H1 (cell line): ENCODE measurements around the gene HDHD5. TPM values are rescaled to one million over a fixed set of nuclear protein-coding genes. Genes with fewer than 3 reads are reported as not detected.

Experiments
- CTCF ChIA-PET: fragments of 300-600 bp; sonication (Branson Sonifier 250); formaldehyde crosslinking; loops from one replicate; lab custom pipeline; 2021; ENCODE audit not compliant: partially characterized antibody; lab: Charles Lee
- POLR2A ChIA-PET: fragments of 300-600 bp; sonication (Branson Sonifier 250); formaldehyde crosslinking; loops from one replicate; lab custom pipeline; 2021; ENCODE audit warnings: inconsistent platforms; ENCODE audit not compliant: partially characterized antibody; lab: Charles Lee
- DNase-seq, 2 experiments: peaks; one replicate each; pipeline versions ENCODE4 v3.0.0 to v3.0.0-alpha.2; 2010 to 2022; ENCODE audit warnings: low spot score in 2 of 2, low read depth in 1 of 2, mixed read lengths in 1 of 2
- FAIRE-seq: peaks from 2 replicates; lab custom pipeline; 2011; peaks lifted over from hg19 to GRCh38; lab: Jason Lieb, UNC
- H2AFZ ChIP-seq: 2 replicates; pipeline ENCODE4 v1.8.1; 2012; ENCODE audit warnings: low read length, inconsistent platforms
- H2AK5ac ChIP-seq: 2 replicates; pipeline ENCODE4 v1.6.1; 2013; ENCODE audit warnings: low read depth, low read length
- H2BK120ac ChIP-seq: replicated peaks from 2 replicates; pipeline ENCODE3; 2013; ENCODE audit warnings: low read depth, low read length, inconsistent platforms
- H2BK12ac ChIP-seq: 2 replicates; pipeline ENCODE4 v1.6.1; 2013; ENCODE audit warnings: low read depth, low read length
- H2BK15ac ChIP-seq: 2 replicates; pipeline ENCODE4 v1.6.1; 2013; ENCODE audit warnings: low read length
- H2BK20ac ChIP-seq: 2 replicates; pipeline ENCODE4 v1.6.1; 2013; ENCODE audit warnings: low read length
- H2BK5ac ChIP-seq: 2 replicates; pipeline ENCODE4 v1.6.1; 2013; ENCODE audit warnings: low read depth, low read length
- H3K14ac ChIP-seq: 2 replicates; pipeline ENCODE4 v1.6.1; 2013; ENCODE audit warnings: inconsistent platforms; ENCODE audit not compliant: insufficient read length
- H3K18ac ChIP-seq: 2 replicates; pipeline ENCODE4 v1.6.1; 2013; ENCODE audit warnings: low read length; ENCODE audit errors: extremely low read depth
- H3K23ac ChIP-seq: 2 replicates; pipeline ENCODE4 v1.6.1; 2013; ENCODE audit warnings: inconsistent platforms; ENCODE audit not compliant: insufficient read length
- H3K23me2 ChIP-seq: 2 replicates; pipeline ENCODE4 v1.6.1; 2013; ENCODE audit warnings: low read depth, low read length
- H3K27ac ChIP-seq: 2 replicates; pipeline ENCODE4 v1.6.1; 2011; ENCODE audit warnings: low read depth, low read length, inconsistent platforms
- H3K27me3 ChIP-seq, 4 experiments: replicated peaks in 1 of 4; 1 replicate in 1 of 4; 2 replicates in 3 of 4; pipeline versions ENCODE4 v1.6.1 to v1.8.1; 2011 to 2013; ENCODE audit warnings: low read length in 3 of 4, mild to moderate bottlenecking in 3 of 4, inconsistent platforms in 2 of 4, mixed read lengths in 2 of 4, moderate library complexity in 1 of 4; ENCODE audit not compliant: control insufficient read depth in 3 of 4, insufficient read depth in 3 of 4; ENCODE audit errors: extremely low read depth in 1 of 4
- H3K36me3 ChIP-seq, 4 experiments: 2 replicates each; pipeline versions ENCODE4 v1.6.1 to v1.8.1; 2011 to 2013; ENCODE audit warnings: mild to moderate bottlenecking in 4 of 4, low read length in 3 of 4, moderate library complexity in 2 of 4, control low read depth in 1 of 4, inconsistent platforms in 1 of 4; ENCODE audit not compliant: insufficient read depth in 4 of 4, control insufficient read depth in 2 of 4
- H3K4ac ChIP-seq: replicated peaks from 2 replicates; pipeline ENCODE3; 2013; ENCODE audit warnings: low read length, low read depth, mixed read lengths, inconsistent platforms; ENCODE audit not compliant: insufficient read length
- H3K4me1 ChIP-seq, 4 experiments: replicated peaks in 1 of 4; 1 replicate in 1 of 4; 2 replicates in 3 of 4; pipeline versions ENCODE4 v1.6.1 to v1.8.1; 2011 to 2013; ENCODE audit warnings: low read length in 3 of 4, inconsistent platforms in 2 of 4, mixed read lengths in 1 of 4; ENCODE audit not compliant: insufficient read depth in 4 of 4, control insufficient read depth in 3 of 4
- H3K4me2 ChIP-seq, 2 experiments: 2 replicates each; pipeline versions ENCODE4 v1.6.1 to v1.8.1; 2011 to 2013; ENCODE audit warnings: low read depth in 2 of 2, low read length in 2 of 2, control low read depth in 1 of 2, inconsistent platforms in 1 of 2, mild to moderate bottlenecking in 1 of 2; ENCODE audit not compliant: insufficient read depth in 1 of 2
- H3K4me3 ChIP-seq, 4 experiments: fragments of 200-600, 300-600 bp in 1 of 4; sonication (generic), shearing (Covaris generic), sonication (Bioruptor Twin) in 1 of 4; 2 replicates each; pipeline versions ENCODE4 v1.5.1 to v1.8.1; 2011 to 2016; ENCODE audit warnings: low read length in 4 of 4, low read depth in 3 of 4, control low read depth in 2 of 4, inconsistent platforms in 2 of 4, mild to moderate bottlenecking in 2 of 4, mixed read lengths in 1 of 4, moderate library complexity in 1 of 4; ENCODE audit not compliant: insufficient read depth in 2 of 4; ENCODE audit errors: extremely low read depth in 1 of 4
- H3K56ac ChIP-seq: replicated peaks from 2 replicates; pipeline ENCODE3; 2013; ENCODE audit warnings: low read depth, mild to moderate bottlenecking, mixed read lengths, low read length, inconsistent platforms; ENCODE audit not compliant: insufficient read length
- H3K79me1 ChIP-seq: 2 replicates; pipeline ENCODE4 v1.6.1; 2013; ENCODE audit warnings: low read depth, low read length, control low read depth
- H3K79me2 ChIP-seq, 2 experiments: 2 replicates each; pipeline versions ENCODE4 v1.6.1 to v1.8.1; 2012 to 2013; ENCODE audit warnings: low read length in 2 of 2, mild to moderate bottlenecking in 2 of 2, inconsistent platforms in 1 of 2; ENCODE audit not compliant: insufficient read depth in 2 of 2, control insufficient read depth in 1 of 2
- H3K9ac ChIP-seq, 4 experiments: replicated peaks in 1 of 4; 1 replicate in 1 of 4; 2 replicates in 3 of 4; pipeline versions ENCODE4 v1.6.1 to v1.8.1; 2011 to 2013; ENCODE audit warnings: low read depth in 3 of 4, low read length in 3 of 4, control low read depth in 2 of 4, mild to moderate bottlenecking in 2 of 4, moderate library complexity in 2 of 4, inconsistent platforms in 1 of 4; ENCODE audit errors: extremely low read depth in 1 of 4
- H3K9me3 ChIP-seq, 2 experiments: 2 replicates each; pipeline versions ENCODE4 v1.6.1 to v1.8.1; 2012 to 2013; ENCODE audit warnings: mild to moderate bottlenecking in 2 of 2, moderate library complexity in 2 of 2, control low read depth in 1 of 2, inconsistent platforms in 1 of 2, low read depth in 1 of 2, low read length in 1 of 2, mixed read lengths in 1 of 2; ENCODE audit not compliant: insufficient read depth in 2 of 2
- H4K20me1 ChIP-seq, 2 experiments: replicated peaks in 1 of 2; 2 replicates each; pipeline versions ENCODE3 to v1.8.1; 2011 to 2013; ENCODE audit warnings: inconsistent platforms in 2 of 2, low read length in 2 of 2, mild to moderate bottlenecking in 1 of 2; ENCODE audit not compliant: insufficient read depth in 2 of 2, control insufficient read depth in 1 of 2
- H4K5ac ChIP-seq: 2 replicates; pipeline ENCODE4 v1.6.1; 2013; ENCODE audit warnings: low read length, low read depth, mixed read lengths, inconsistent platforms; ENCODE audit not compliant: insufficient read length
- H4K8ac ChIP-seq: 2 replicates; pipeline ENCODE4 v1.8.0; 2013; ENCODE audit warnings: mild to moderate bottlenecking, moderate library complexity, low read length, inconsistent platforms; ENCODE audit not compliant: insufficient read depth; ENCODE audit errors: extremely low read depth
- H4K91ac ChIP-seq: replicated peaks from 2 replicates; pipeline ENCODE3; 2013; ENCODE audit warnings: low read length, mixed read lengths, inconsistent platforms; ENCODE audit not compliant: insufficient read length
- BCL11A ChIP-seq, 2 experiments: IDR thresholded peaks; one replicate each; pipeline ENCODE4 v1.6.1; 2011; ENCODE audit warnings: low read depth in 2 of 2, low read length in 2 of 2, mild to moderate bottlenecking in 2 of 2
- CBX5 ChIP-seq: fragments of 300-800, 300-1000 bp; sonication (generic); IDR thresholded peaks from 2 replicates; pipeline ENCODE4 v1.7.1; 2016; ENCODE audit warnings: antibody characterized with exemption, low read length, low read depth
- GABPA ChIP-seq: IDR thresholded peaks from 2 replicates; pipeline ENCODE4 v1.6.1; 2011; ENCODE audit warnings: mild to moderate bottlenecking, low read length, moderate library complexity, borderline replicate concordance; ENCODE audit not compliant: insufficient read depth
- HDAC2 ChIP-seq, 2 experiments: fragments of 300-600 bp in 1 of 2; sonication (generic) in 1 of 2; IDR thresholded peaks; 2 replicates each; pipeline ENCODE4 v1.6.1; 2011 to 2012; ENCODE audit warnings: low read depth in 2 of 2, low read length in 2 of 2, mild to moderate bottlenecking in 2 of 2, moderate library complexity in 2 of 2, borderline replicate concordance in 1 of 2, inconsistent platforms in 1 of 2
- HDAC6 ChIP-seq: IDR thresholded peaks from one replicate; pipeline ENCODE4 v1.7.1; 2012; ENCODE audit warnings: low read depth, mild to moderate bottlenecking, inconsistent platforms, low read length, moderate library complexity
- JUND ChIP-seq: IDR thresholded peaks from 2 replicates; pipeline ENCODE4 v1.6.1; 2011; ENCODE audit warnings: mild to moderate bottlenecking, improper control_type of control experiment, low read length
- KDM1A ChIP-seq: fragments of 200-600, 300-600 bp; sonication (generic); IDR thresholded peaks from 2 replicates; pipeline ENCODE4 v1.7.1; 2016; ENCODE audit warnings: mild to moderate bottlenecking, low read length, borderline replicate concordance
- PHF8 ChIP-seq: fragments of 200-600 bp; sonication (generic); conservative IDR thresholded peaks from 2 replicates; pipeline ENCODE4 v1.7.1; 2012; ENCODE audit warnings: low read depth, mild to moderate bottlenecking, inconsistent platforms, low read length, moderate library complexity
- RFX5 ChIP-seq: IDR thresholded peaks from 2 replicates; pipeline ENCODE4 v1.6.1; 2011; ENCODE audit warnings: low read depth, low read length, improper control_type of control experiment, borderline replicate concordance
- RNF2 ChIP-seq: fragments of 200-900, 300-1000 bp; sonication (generic); IDR thresholded peaks from 2 replicates; pipeline ENCODE4 v1.7.1; 2016; ENCODE audit warnings: borderline replicate concordance, low read depth, mild to moderate bottlenecking, antibody characterized with exemption, low read length; ENCODE audit not compliant: poor library complexity, severe bottlenecking; ENCODE audit errors: missing control alignments
- SAP30 ChIP-seq: fragments of 300-600 bp; sonication (generic); IDR thresholded peaks from 2 replicates; pipeline ENCODE4 v1.7.1; 2012; ENCODE audit warnings: low read length, moderate library complexity, mild to moderate bottlenecking, inconsistent platforms; ENCODE audit not compliant: insufficient read depth, insufficient replicate concordance
- SP4 ChIP-seq: IDR thresholded peaks from 2 replicates; pipeline ENCODE4 v1.6.1; 2012; ENCODE audit warnings: low read length, inconsistent platforms
- TAF1 ChIP-seq: IDR thresholded peaks from 2 replicates; pipeline ENCODE4 v1.6.1; 2011; ENCODE audit warnings: mild to moderate bottlenecking, low read depth, low read length
- TEAD4 ChIP-seq: IDR thresholded peaks from 2 replicates; pipeline ENCODE4 v1.6.1; 2012; ENCODE audit warnings: low read depth, low read length, inconsistent platforms, mixed read lengths
- WGBS, 2 experiments: shearing (Covaris generic) in 1 of 2; methylation state at CpG; one replicate each; pipeline versions ENCODE4 v1.1.6 to v1.1.7; 2013 to 2015; ENCODE audit warnings: low lambda C conversion rate in 2 of 2, mixed read lengths in 2 of 2, inconsistent platforms in 1 of 2, low coverage in 1 of 2, missing lambda C conversion rate in 1 of 2; ENCODE audit not compliant: insufficient replicate concordance in 2 of 2, insufficient coverage in 1 of 2, insufficient read length in 1 of 2; ENCODE audit errors: extremely low coverage in 1 of 2, missing lambda C conversion rate in 1 of 2; 5-methylcytosine and 5-hydroxymethylcytosine counted together
- polyA plus RNA-seq, 7 experiments: library from polyadenylated mRNA; depleted of rRNA in 3 of 7; stranded (reverse) in 5 of 7; unstranded in 2 of 7; fragments of >200 nt in 5 of 7; fragments of 200-250 nt in 2 of 7; gene quantifications; 1 replicate in 5 of 7; 2 replicates in 1 of 7; 4 replicates in 1 of 7; pipeline versions ENCODE4 v1.2.1 to v1.2.3, GENCODE V29; 2011 to 2013; ENCODE audit warnings: missing spikeins in 2 of 7, mixed read lengths in 2 of 7
- total RNA-seq: library from RNA; stranded (reverse); fragmentation: NEBNext Ultra II Directional; extraction: Animal tissue kit (Norgen Biotek cat#: 25700); gene quantifications from 2 replicates; pipeline ENCODE4 v1.2.1, GENCODE V29; 2021

HDHD5 gene
- total and polyA plus RNA-seq, 2 of the 8 experiments (the other 6 are each of a cell fraction or from before 2014, with no cell fraction given): 68.3 to 123 TPM

DNA sequence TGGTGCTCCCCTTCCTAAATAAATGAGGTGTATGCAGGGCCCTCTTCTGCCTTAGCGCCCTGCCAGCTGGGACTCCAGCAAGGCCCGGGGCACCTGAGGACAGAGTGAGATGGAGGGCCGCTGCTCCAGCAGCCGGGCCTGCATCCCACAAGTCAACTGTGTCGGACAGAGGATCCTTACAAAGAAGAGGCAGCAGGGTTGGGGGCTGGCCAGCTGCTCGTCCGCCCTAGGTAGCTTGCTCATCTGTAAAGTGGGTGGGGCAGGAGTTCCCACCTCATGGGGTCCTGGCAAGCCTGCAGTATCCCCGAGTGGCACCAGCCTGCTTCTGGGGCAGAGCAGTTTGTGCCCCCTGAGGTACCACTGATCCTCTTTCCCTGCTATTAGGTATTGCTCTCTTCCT, 45.5 kb downstream of the HDHD5 start:
- ChIA-PET CTCF (interaction anchor here (1.3 kb wide), 1 partner anchor 14 kb away, joined by 3 read pairs; no protein-coding TSS in a partner anchor), POLR2A (no interaction called here)
- no peaks in the 10 kb centered on the region for H3K9me3 ChIP-seq
- no peak overlapping the region for H3K4me2 ChIP-seq
- no peak overlapping the region for H2BK15ac ChIP-seq
- 0 out of 2 replicates have a peak, but pooled peaks cover 4% of the 10 kb centered on the region for H3K79me1 ChIP-seq
- H3K14ac ChIP-seq: no peak overlapping the region
- peaks cover 0 to 7% (median 0%) of the 10 kb centered on the region in 4 experiments; a peak in 1 of 8 replicates for H3K36me3 ChIP-seq
- H4K20me1 ChIP-seq: peaks cover 0 to 2% of the 10 kb centered on the region in 2 experiments
- no peak overlapping the region for H2BK12ac ChIP-seq
- H3K9ac ChIP-seq: no peak overlapping the region
- no peak overlapping the region for H2BK5ac ChIP-seq
- H3K23ac ChIP-seq: no peak overlapping the region
- FAIRE-seq (no peak), DNase-seq (no peak)
- no peak overlapping the region for H3K56ac ChIP-seq
- no peak overlapping the region for H4K91ac ChIP-seq
- H3K4me1 ChIP-seq: peaks cover 2 to 4% (median 4%) of the 10 kb centered on the region in 4 experiments; a peak in 4 of 7 replicates
- no peak overlapping the region for H3K4me3 ChIP-seq
- H4K8ac ChIP-seq: no peak overlapping the region
- no peak overlapping the region for H2AFZ ChIP-seq
- peaks cover 0 to 1% (median 0%) of the 10 kb centered on the region in 4 experiments; a peak in 1 of 7 replicates for H3K27me3 ChIP-seq
- no peaks in the 10 kb centered on the region for H3K23me2 ChIP-seq
- no peaks in the 10 kb centered on the region for H3K79me2 ChIP-seq
- H3K18ac ChIP-seq: no peak overlapping the region
- H2BK120ac ChIP-seq: no peak overlapping the region
- H3K27ac ChIP-seq: no peak overlapping the region
- H4K5ac ChIP-seq: no peak overlapping the region
- H2BK20ac ChIP-seq: no peak overlapping the region
- 97% methylated on average over 8 of the region's 8 CpGs; no CpG with 5 or more reads in 1 of the 2 experiments for WGBS, 2 experiments
- H2AK5ac ChIP-seq: no peak overlapping the region
- no peak overlapping the region for H3K4ac ChIP-seq
- no peak for TF ChIP-seq BCL11A (IDR thresholded peaks at IDR 0.05; ENCODE audit: low read depth in 2 of 2, low read length in 2 of 2)
- TF ChIP-seq PHF8: no peak
- TF ChIP-seq KDM1A: no peak
- no peak for TF ChIP-seq HDAC6
- no peak for TF ChIP-seq RFX5
- no peak for TF ChIP-seq SP4
- TF ChIP-seq TEAD4: no peak
- no peak for TF ChIP-seq GABPA
- no peak for TF ChIP-seq JUND
- no peak for TF ChIP-seq TAF1
- TF ChIP-seq SAP30: no peak
- no peak for TF ChIP-seq CBX5
- TF ChIP-seq RNF2: no peak
- TF ChIP-seq HDAC2 (IDR thresholded peaks at IDR 0.05; ENCODE audit: borderline replicate concordance in 1 of 2, low read depth in 2 of 2, low read length in 2 of 2): no peak
